Erythroblast (primary cell): Measurements from ENCODE around the gene CENPX.

Source experiments
- GATA1 ChIP-seq: IDR thresholded peaks from 2 replicates; pipeline ENCODE4 v1.6.1; 2011; ENCODE audit warnings: low read depth, mild to moderate bottlenecking, control low read depth, low read length, moderate library complexity
- POLR2A ChIP-seq: IDR thresholded peaks from 2 replicates; pipeline ENCODE4 v1.6.1; 2011; ENCODE audit warnings: mild to moderate bottlenecking, low read length

DNA sequence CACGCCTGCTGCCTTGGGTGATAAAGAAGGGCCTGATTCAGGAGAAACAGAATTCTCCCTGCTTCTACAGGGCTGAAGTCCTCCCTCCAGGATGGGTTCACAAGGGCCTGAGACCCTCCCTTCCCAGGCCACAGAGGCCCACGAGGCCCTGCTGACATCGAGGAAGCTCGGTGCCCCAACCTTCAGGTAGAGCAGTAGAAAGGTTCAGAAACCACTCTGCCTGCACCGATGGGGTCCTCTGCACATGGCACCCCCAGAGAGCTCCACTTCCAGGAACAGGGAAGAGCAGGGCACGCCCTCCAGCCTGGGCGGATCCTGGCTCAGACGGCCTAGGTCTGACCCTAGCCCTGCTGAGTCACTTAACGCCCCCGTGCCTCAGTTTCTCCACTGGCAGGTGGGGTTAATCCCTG lies 773 bp downstream of the CENPX start:
- TF ChIP-seq POLR2A (no peak), GATA1 (no peak)
